ENCODE measurements around the gene ZBTB46. TPM values are rescaled to one million over a fixed set of nuclear protein-coding genes. Genes with fewer than 3 reads are reported as not detected.

Gene ZBTB46
- polyA plus RNA-seq, 3 donors: 0.07 to 2.3 (median 0.37) TPM

GRCh38 chr20:63759377-63759901, 71.6 kb downstream of the ZBTB46 start:
- Histone ChIP-seq H3K4me1 (ENCODE audit: control insufficient read depth in 1 of 2, insufficient read depth in 2 of 2, low read length in 2 of 2) (no peaks in the 10 kb centered on the region), H3K79me2 (ENCODE audit: insufficient read depth, low read length) (no peaks in the 10 kb centered on the region), H3K9me3 (replicated peaks in 1 of 2; ENCODE audit: control insufficient read depth in 1 of 2, insufficient read depth in 1 of 2, low read length in 2 of 2) (no peaks in the 10 kb centered on the region), H3K27me3 (ENCODE audit: control insufficient read depth in 2 of 2, insufficient read depth in 2 of 2, low read length in 2 of 2) (no peaks in the 10 kb centered on the region), H2AFZ (ENCODE audit: insufficient read depth, low read depth, low read length, poor library complexity, severe bottlenecking) (no peak overlapping the region), H3K9ac (ENCODE audit: insufficient read depth, low read length, poor library complexity, severe bottlenecking) (no peak overlapping the region), H3K4me2 (replicated peaks; ENCODE audit: extremely low read depth, low read length, poor library complexity, severe bottlenecking) (no peak overlapping the region), H4K20me1 (ENCODE audit: insufficient read depth, low read length) (no peaks in the 10 kb centered on the region), H3K27ac (ENCODE audit: low read depth in 1 of 2, low read length in 2 of 2) (no peak overlapping the region), H3K4me3 (replicated peaks in 1 of 3; ENCODE audit: low read depth in 2 of 3, low read length in 3 of 3) (no peak overlapping the region), H3K36me3 (replicated peaks in 1 of 2; ENCODE audit: control insufficient read depth in 1 of 2, insufficient read depth in 2 of 2, low read length in 2 of 2) (no peaks in the 10 kb centered on the region)
- Mint-ChIP-seq H3K9me3 (peaks cover 0 to under 1% (median 0%) of the 10 kb centered on the region in 7 donors), H3K4me1 (peaks cover 3% of the 10 kb centered on the region), H3K4me3 (peak overlapping the region in 1 of 2 donors; percentile 30), H3K27ac (no peak overlapping the region), H3K36me3 (no peaks in the 10 kb centered on the region), H3K27me3 (ENCODE audit: low read depth in 3 of 3) (peaks cover 4 to 11% (median 5%) of the 10 kb centered on the region in 3 donors)
- TF ChIP-seq, protein P1, sequence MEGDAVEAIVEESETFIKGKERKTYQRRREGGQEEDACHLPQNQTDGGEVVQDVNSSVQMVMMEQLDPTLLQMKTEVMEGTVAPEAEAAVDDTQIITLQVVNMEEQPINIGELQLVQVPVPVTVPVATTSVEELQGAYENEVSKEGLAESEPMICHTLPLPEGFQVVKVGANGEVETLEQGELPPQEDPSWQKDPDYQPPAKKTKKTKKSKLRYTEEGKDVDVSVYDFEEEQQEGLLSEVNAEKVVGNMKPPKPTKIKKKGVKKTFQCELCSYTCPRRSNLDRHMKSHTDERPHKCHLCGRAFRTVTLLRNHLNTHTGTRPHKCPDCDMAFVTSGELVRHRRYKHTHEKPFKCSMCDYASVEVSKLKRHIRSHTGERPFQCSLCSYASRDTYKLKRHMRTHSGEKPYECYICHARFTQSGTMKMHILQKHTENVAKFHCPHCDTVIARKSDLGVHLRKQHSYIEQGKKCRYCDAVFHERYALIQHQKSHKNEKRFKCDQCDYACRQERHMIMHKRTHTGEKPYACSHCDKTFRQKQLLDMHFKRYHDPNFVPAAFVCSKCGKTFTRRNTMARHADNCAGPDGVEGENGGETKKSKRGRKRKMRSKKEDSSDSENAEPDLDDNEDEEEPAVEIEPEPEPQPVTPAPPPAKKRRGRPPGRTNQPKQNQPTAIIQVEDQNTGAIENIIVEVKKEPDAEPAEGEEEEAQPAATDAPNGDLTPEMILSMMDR (IDR thresholded peaks at IDR 0.05): no peak
- WGBS (ENCODE audit: insufficient coverage): no CpG with 5 or more reads among the region's 7 CpGs
- intact Hi-C loops (cut with micrococcal nuclease): no loop called here
- no peak for DNase-seq

- Histone ChIP-seq H3K27ac (ENCODE audit: low read depth in 1 of 2, low read length in 2 of 2) (no peak overlapping the region), H3K4me3 (replicated peaks in 1 of 3; ENCODE audit: low read depth in 2 of 3, low read length in 3 of 3) (no peak overlapping the region), H3K4me1 (ENCODE audit: control insufficient read depth in 1 of 2, insufficient read depth in 2 of 2, low read length in 2 of 2) (no peaks in the 10 kb centered on the region), H3K79me2 (ENCODE audit: insufficient read depth, low read length) (no peaks in the 10 kb centered on the region), H3K36me3 (replicated peaks in 1 of 2; ENCODE audit: control insufficient read depth in 1 of 2, insufficient read depth in 2 of 2, low read length in 2 of 2) (no peaks in the 10 kb centered on the region), H3K9me3 (replicated peaks in 1 of 2; ENCODE audit: control insufficient read depth in 1 of 2, insufficient read depth in 1 of 2, low read length in 2 of 2) (no peaks in the 10 kb centered on the region), H3K4me2 (replicated peaks; ENCODE audit: extremely low read depth, low read length, poor library complexity, severe bottlenecking) (no peak overlapping the region), H3K27me3 (ENCODE audit: control insufficient read depth in 2 of 2, insufficient read depth in 2 of 2, low read length in 2 of 2) (no peaks in the 10 kb centered on the region), H2AFZ (ENCODE audit: insufficient read depth, low read depth, low read length, poor library complexity, severe bottlenecking) (no peak overlapping the region), H4K20me1 (ENCODE audit: insufficient read depth, low read length) (no peaks in the 10 kb centered on the region), H3K9ac (ENCODE audit: insufficient read depth, low read length, poor library complexity, severe bottlenecking) (no peak overlapping the region)
- DNase-seq: no peak
- TF ChIP-seq, protein P1 (IDR thresholded peaks at IDR 0.05): no peak
- Mint-ChIP-seq H3K9me3 (no peaks in the 10 kb centered on the region), H3K27ac (no peak overlapping the region), H3K4me1 (peaks cover 3% of the 10 kb centered on the region), H3K4me3 (no peak overlapping the region), H3K27me3 (ENCODE audit: low read depth in 3 of 3) (peaks cover 4 to 11% (median 10%) of the 10 kb centered on the region in 3 donors), H3K36me3 (no peaks in the 10 kb centered on the region)
- WGBS (ENCODE audit: insufficient coverage): 60% methylated on average over 1 of the region's 7 CpGs
- intact Hi-C loops (cut with micrococcal nuclease): no loop called here
Observed at GRCh38 chr20:63758152-63758551, 72.9 kb downstream of the ZBTB46 start.
